Left ventricle myocardium inferior (tissue), 1 donor: ENCODE data around the gene CEACAM18. TPM values are rescaled to one million over a fixed set of nuclear protein-coding genes. Genes with fewer than 3 reads are reported as not detected.

Experiments
- DNase-seq: peaks from one replicate; pipeline ENCODE4 v3.0.0-alpha.2; 2020
- H3K27ac ChIP-seq: fragments of 200-600 bp; replicated peaks from 2 replicates; pipeline ENCODE4 v1.8.0; 2021
- H3K27me3 ChIP-seq: fragments of 200-600 bp; 2 replicates; pipeline ENCODE4 v1.8.0; 2021; ENCODE audit warnings: low read depth
- H3K36me3 ChIP-seq: fragments of 200-600 bp; 2 replicates; pipeline ENCODE4 v1.8.0; 2021
- H3K4me1 ChIP-seq: fragments of 200-600 bp; 2 replicates; pipeline ENCODE4 v1.8.0; 2021
- H3K4me3 ChIP-seq: fragments of 200-600 bp; 2 replicates; pipeline ENCODE4 v1.8.0; 2021; ENCODE audit warnings: mild to moderate bottlenecking, moderate library complexity
- H3K9me3 ChIP-seq: fragments of 200-600 bp; replicated peaks from 2 replicates; pipeline ENCODE4 v1.8.0; 2021
- CTCF ChIP-seq: fragments of 200-600 bp; IDR thresholded peaks from 2 replicates; pipeline ENCODE4 v1.8.0; 2021; ENCODE audit warnings: antibody characterized with exemption, mild to moderate bottlenecking, borderline replicate concordance
- intact Hi-C: fragments of 100-400 bp; cut with micrococcal nuclease; formaldehyde crosslinking; loops from one replicate; pipeline ENCODE4 v1.11.0; 2022
- total RNA-seq: library from RNA; stranded (reverse); fragmentation: NEBNext Ultra II Directional; extraction: Animal tissue kit (Norgen Biotek cat#: 25700); gene quantifications from one replicate; pipeline ENCODE4 v1.2.1, GENCODE V29; 2021
- donor health status: DM: no; HTN: yes; CAD: no; lungs with severe emphysema.

Gene CEACAM18
- total RNA-seq, 1 donor from 2014 or later = not detected

GRCh38 chr19:51514866-51515481, 36.6 kb downstream of the CEACAM18 start:
- TF ChIP-seq CTCF = peak; percentile 79
- no peaks in the 10 kb centered on the region for H3K36me3 ChIP-seq
- H3K4me1 ChIP-seq = no peaks in the 10 kb centered on the region
- H3K9me3 ChIP-seq = peaks cover 5% of the 10 kb centered on the region
- no peak overlapping the region for H3K4me3 ChIP-seq
- H3K27me3 ChIP-seq = peaks cover 66% of the 10 kb centered on the region
- intact Hi-C loops = no loop called here
- no peak for DNase-seq
- H3K27ac ChIP-seq = no peak overlapping the region

GRCh38 chr19:51520728-51521127, 42.4 kb downstream of the CEACAM18 start:
- intact Hi-C loops = no loop called here
- no peaks in the 10 kb centered on the region for H3K36me3 ChIP-seq
- peaks cover 66% of the 10 kb centered on the region for H3K27me3 ChIP-seq
- no peak for TF ChIP-seq CTCF
- H3K27ac ChIP-seq = no peak overlapping the region
- H3K4me1 ChIP-seq = no peaks in the 10 kb centered on the region
- no peak overlapping the region for H3K4me3 ChIP-seq
- H3K9me3 ChIP-seq = peaks cover 14% of the 10 kb centered on the region
- DNase-seq = no peak

GRCh38 chr19:51521357-51521756, 43.0 kb downstream of the CEACAM18 start:
- intact Hi-C loops = no loop called here
- no peak overlapping the region for H3K27ac ChIP-seq
- no peak for TF ChIP-seq CTCF
- H3K27me3 ChIP-seq = peaks cover 72% of the 10 kb centered on the region
- no peak overlapping the region for H3K4me3 ChIP-seq
- no peaks in the 10 kb centered on the region for H3K4me1 ChIP-seq
- no peaks in the 10 kb centered on the region for H3K36me3 ChIP-seq
- no peak for DNase-seq
- peaks cover 14% of the 10 kb centered on the region for H3K9me3 ChIP-seq

GRCh38 chr19:51521781-51522180, 43.4 kb downstream of the CEACAM18 start:
- Histone ChIP-seq H3K4me1 (no peaks in the 10 kb centered on the region), H3K27me3 (peaks cover 73% of the 10 kb centered on the region), H3K4me3 (no peak overlapping the region), H3K27ac (no peak overlapping the region), H3K36me3 (no peaks in the 10 kb centered on the region), H3K9me3 (peaks cover 14% of the 10 kb centered on the region)
- DNase-seq = no peak
- no peak for TF ChIP-seq CTCF
- intact Hi-C loops = no loop called here

- DNase-seq = no peak
- Histone ChIP-seq H3K4me3 (no peak overlapping the region), H3K27ac (no peak overlapping the region), H3K4me1 (no peaks in the 10 kb centered on the region), H3K36me3 (no peaks in the 10 kb centered on the region), H3K27me3 (peaks cover 77% of the 10 kb centered on the region), H3K9me3 (peaks cover 9% of the 10 kb centered on the region)
- TF ChIP-seq CTCF = no peak
- intact Hi-C loops = no loop called here
Observed at GRCh38 chr19:51524666-51525264, 46.4 kb downstream of the CEACAM18 start.
